ENCODE measurements around the gene MACF1.

GRCh38 chr1:39453603-39454002, 249.1 kb downstream of the MACF1 start:
- TF ChIP-seq POLR2AphosphoS5 (IDR thresholded peaks at IDR 0.05; ENCODE audit: low read depth, low read length) (no peak), POLR2A (IDR thresholded peaks at IDR 0.05; ENCODE audit: low read depth, low read length) (no peak)
